Cardiac muscle cell (in vitro differentiated cells and primary cell): ENCODE data around the gene CASKIN1. TPM values are rescaled to one million over a fixed set of nuclear protein-coding genes. Genes with fewer than 3 reads are reported as not detected.

Experiments used
- DNase-seq, 2 donors: peaks; one replicate each; pipeline versions ENCODE4 v3.0.0 to v3.0.0-alpha.2; 2010 to 2017; ENCODE audit warnings: low read depth in 1 of 2, low spot score in 1 of 2
- H3K27ac ChIP-seq: fragments of 200-600 bp; sonication (generic); 2 replicates; pipeline ENCODE4 v1.5.1; 2016
- H3K27me3 ChIP-seq: fragments of 200-600 bp; sonication (generic); 2 replicates; pipeline ENCODE4 v1.6.0; 2016; ENCODE audit warnings: control low read depth
- H3K36me3 ChIP-seq: fragments of 200-600 bp; sonication (generic); 2 replicates; pipeline ENCODE4 v1.5.1; 2016; ENCODE audit warnings: control low read depth
- H3K4me1 ChIP-seq: fragments of 200-600 bp; sonication (generic); 2 replicates; pipeline ENCODE4 v1.8.1; 2017; ENCODE audit warnings: low read depth, mild to moderate bottlenecking, mixed run types
- H3K4me3 ChIP-seq: fragments of 200-600 bp; sonication (generic); 2 replicates; pipeline ENCODE4 v1.5.1; 2016; ENCODE audit warnings: mild to moderate bottlenecking
- H3K9me3 ChIP-seq: fragments of 200-600 bp; sonication (generic); 2 replicates; pipeline ENCODE4 v1.5.1; 2017; ENCODE audit warnings: low read depth, mild to moderate bottlenecking, control low read depth
- polyA plus RNA-seq: library from polyadenylated mRNA; unstranded; fragments of >200 nt; fragmentation: Nextera tagmentation; extraction: Ambion mirVana; gene quantifications from 2 replicates; pipeline ENCODE4 v1.2.1, GENCODE V29; 2016
- total RNA-seq: library from RNA; depleted of rRNA; stranded (reverse); fragments of >200 nt; gene quantifications from 2 replicates; pipeline ENCODE4 v1.2.3, GENCODE V29; 2016
- TF ChIP-seq, protein P1 (sequence below): IDR thresholded peaks from 2 replicates; pipeline ENCODE4 v1.5.1; 2012; ENCODE audit warnings: low read depth, mild to moderate bottlenecking, low read length

CASKIN1 gene
- total and polyA plus RNA-seq, 2 experiments from 2014 or later = 14.3 to 15.5 TPM

DNA sequence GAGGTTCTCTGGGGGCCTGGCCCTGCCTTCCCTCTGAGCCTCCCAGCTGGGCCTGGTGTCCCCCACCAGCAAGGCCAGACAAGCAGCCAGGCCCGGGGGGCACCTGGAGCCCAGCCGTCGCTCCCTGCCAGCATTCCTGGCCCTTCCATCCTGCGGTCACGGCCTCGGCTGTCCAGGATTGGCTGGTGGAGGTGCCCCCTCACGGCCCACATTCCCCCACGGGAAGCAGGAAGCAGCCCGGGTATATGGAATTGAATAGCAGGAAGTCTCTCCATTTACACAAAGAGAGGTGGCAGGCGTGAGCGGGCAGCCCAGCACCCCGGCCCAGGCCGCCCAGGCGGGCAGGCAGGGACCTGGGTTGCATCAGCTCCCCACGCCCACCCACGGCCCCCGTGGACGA, 26.3 kb downstream of the CASKIN1 start:
- H3K4me1 ChIP-seq = no peaks in the 10 kb centered on the region
- DNase-seq = no peak
- peaks cover 17% of the 10 kb centered on the region for H3K36me3 ChIP-seq
- no peak overlapping the region for H3K4me3 ChIP-seq
- H3K27me3 ChIP-seq = no peaks in the 10 kb centered on the region
- TF ChIP-seq, protein P1, sequence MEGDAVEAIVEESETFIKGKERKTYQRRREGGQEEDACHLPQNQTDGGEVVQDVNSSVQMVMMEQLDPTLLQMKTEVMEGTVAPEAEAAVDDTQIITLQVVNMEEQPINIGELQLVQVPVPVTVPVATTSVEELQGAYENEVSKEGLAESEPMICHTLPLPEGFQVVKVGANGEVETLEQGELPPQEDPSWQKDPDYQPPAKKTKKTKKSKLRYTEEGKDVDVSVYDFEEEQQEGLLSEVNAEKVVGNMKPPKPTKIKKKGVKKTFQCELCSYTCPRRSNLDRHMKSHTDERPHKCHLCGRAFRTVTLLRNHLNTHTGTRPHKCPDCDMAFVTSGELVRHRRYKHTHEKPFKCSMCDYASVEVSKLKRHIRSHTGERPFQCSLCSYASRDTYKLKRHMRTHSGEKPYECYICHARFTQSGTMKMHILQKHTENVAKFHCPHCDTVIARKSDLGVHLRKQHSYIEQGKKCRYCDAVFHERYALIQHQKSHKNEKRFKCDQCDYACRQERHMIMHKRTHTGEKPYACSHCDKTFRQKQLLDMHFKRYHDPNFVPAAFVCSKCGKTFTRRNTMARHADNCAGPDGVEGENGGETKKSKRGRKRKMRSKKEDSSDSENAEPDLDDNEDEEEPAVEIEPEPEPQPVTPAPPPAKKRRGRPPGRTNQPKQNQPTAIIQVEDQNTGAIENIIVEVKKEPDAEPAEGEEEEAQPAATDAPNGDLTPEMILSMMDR = no peak
- H3K9me3 ChIP-seq = no peaks in the 10 kb centered on the region
- no peak overlapping the region for H3K27ac ChIP-seq

- H3K4me1 ChIP-seq = no peaks in the 10 kb centered on the region
- no peaks in the 10 kb centered on the region for H3K27me3 ChIP-seq
- H3K9me3 ChIP-seq = no peaks in the 10 kb centered on the region
- TF ChIP-seq, protein P1 = no peak
- no peak overlapping the region for H3K27ac ChIP-seq
- H3K36me3 ChIP-seq = no peaks in the 10 kb centered on the region
- no peak for DNase-seq
- no peak overlapping the region for H3K4me3 ChIP-seq
These were observed 29.3 kb downstream of the CASKIN1 start for GRCh38 chr16:2167068-2167638.

GRCh38 chr16:2166263-2167067, 29.9 kb downstream of the CASKIN1 start:
- H3K27ac ChIP-seq = no peak overlapping the region
- H3K9me3 ChIP-seq = no peaks in the 10 kb centered on the region
- TF ChIP-seq, protein P1 = no peak
- no peak for DNase-seq
- H3K4me3 ChIP-seq = no peak overlapping the region
- H3K4me1 ChIP-seq = no peaks in the 10 kb centered on the region
- no peaks in the 10 kb centered on the region for H3K27me3 ChIP-seq
- H3K36me3 ChIP-seq = no peaks in the 10 kb centered on the region

DNA sequence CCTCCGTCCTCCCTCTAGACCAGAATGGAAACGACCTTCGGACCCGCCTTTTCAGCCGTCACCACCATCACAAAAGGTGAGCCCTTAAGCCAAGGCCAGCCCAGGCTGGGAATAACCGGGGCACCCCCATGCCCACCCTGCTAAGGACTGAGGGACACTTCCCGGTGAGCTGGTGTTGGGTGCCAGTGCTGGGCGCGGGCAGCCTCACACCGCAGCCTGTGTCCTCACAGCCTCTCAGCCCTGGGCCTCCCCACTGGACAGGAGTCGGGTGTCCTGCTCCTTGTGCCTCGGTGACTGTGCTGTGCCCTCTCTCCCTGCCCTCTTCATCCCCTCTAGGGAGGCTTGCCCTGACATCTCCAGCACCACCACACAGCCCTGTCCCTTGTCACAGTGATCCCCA, 30.5 kb downstream of the CASKIN1 start:
- Histone ChIP-seq H3K36me3 (no peaks in the 10 kb centered on the region), H3K4me3 (no peak overlapping the region), H3K4me1 (no peaks in the 10 kb centered on the region), H3K9me3 (no peaks in the 10 kb centered on the region), H3K27ac (no peak overlapping the region), H3K27me3 (no peaks in the 10 kb centered on the region)
- TF ChIP-seq, protein P1 = no peak
- DNase-seq = no peak

- H3K36me3 ChIP-seq = no peaks in the 10 kb centered on the region
- H3K27ac ChIP-seq = no peak overlapping the region
- H3K4me1 ChIP-seq = no peaks in the 10 kb centered on the region
- no peaks in the 10 kb centered on the region for H3K27me3 ChIP-seq
- DNase-seq = no peak
- H3K9me3 ChIP-seq = no peaks in the 10 kb centered on the region
- no peak overlapping the region for H3K4me3 ChIP-seq
- TF ChIP-seq, protein P1 = no peak
These were observed 33.1 kb downstream of the CASKIN1 start for GRCh38 chr16:2163211-2163881.
